Osteoblast (primary cell): ENCODE data around the gene ARHGEF28. TPM values are rescaled to one million over a fixed set of nuclear protein-coding genes. Genes with fewer than 3 reads are reported as not detected.
A peak's percentile ranks its signal among the peaks of the same experiment; 100 is the strongest.

ENCODE experiments used
- DNase-seq: peaks from one replicate; pipeline ENCODE4 v3.0.0; 2011; ENCODE audit warnings: low spot score, mixed read lengths; ENCODE audit not compliant: insufficient read length; ENCODE audit errors: missing footprints
- H2AFZ ChIP-seq: 2 replicates; pipeline ENCODE4 v1.6.0; 2011; ENCODE audit warnings: mild to moderate bottlenecking, low read length
- H3K27ac ChIP-seq: 2 replicates; pipeline ENCODE4 v1.5.1; 2011; ENCODE audit warnings: mild to moderate bottlenecking, low read depth, low read length, moderate library complexity
- H3K27me3 ChIP-seq: 2 replicates; pipeline ENCODE4 v1.6.0; 2012; ENCODE audit warnings: mild to moderate bottlenecking, control low read depth, inconsistent platforms, low read length, moderate library complexity; ENCODE audit not compliant: insufficient read depth
- H3K36me3 ChIP-seq: 2 replicates; pipeline ENCODE4 v1.5.1; 2011; ENCODE audit warnings: mild to moderate bottlenecking, low read length, control low read depth, moderate library complexity; ENCODE audit not compliant: insufficient read depth
- H3K4me1 ChIP-seq: 2 replicates; pipeline ENCODE4 v1.5.1; 2011; ENCODE audit warnings: mild to moderate bottlenecking, low read length, control low read depth, moderate library complexity; ENCODE audit not compliant: insufficient read depth
- H3K4me2 ChIP-seq: 2 replicates; pipeline ENCODE4 v1.6.0; 2011; ENCODE audit warnings: mild to moderate bottlenecking, low read length; ENCODE audit not compliant: insufficient read depth
- H3K4me3 ChIP-seq: fragments of 200-600 bp; sonication (generic); 3 replicates; pipeline ENCODE4 v1.5.1; 2012; ENCODE audit warnings: mild to moderate bottlenecking, low read length, inconsistent platforms; ENCODE audit not compliant: insufficient read depth
- H3K79me2 ChIP-seq: 2 replicates; pipeline ENCODE4 v1.6.0; 2012; ENCODE audit warnings: mild to moderate bottlenecking, low read length, control low read depth, inconsistent platforms; ENCODE audit not compliant: insufficient read depth
- H3K9me3 ChIP-seq: 2 replicates; pipeline ENCODE4 v1.5.1; 2011; ENCODE audit warnings: low read depth, low read length, control low read depth
- H4K20me1 ChIP-seq: 2 replicates; pipeline ENCODE4 v1.6.0; 2012; ENCODE audit warnings: mild to moderate bottlenecking, low read length, control low read depth; ENCODE audit not compliant: insufficient read depth
- CTCF ChIP-seq: IDR thresholded peaks from 2 replicates; pipeline ENCODE4 v1.5.1; 2011; ENCODE audit warnings: mild to moderate bottlenecking, low read depth, low read length, moderate library complexity; ENCODE audit errors: extremely low read depth
- total RNA-seq: library from RNA; depleted of rRNA; stranded (reverse); fragments of >200 nt; gene quantifications from 2 replicates; pipeline ENCODE4 v1.2.3, GENCODE V29; 2012

Gene ARHGEF28
- total RNA-seq, 1 donor = 64.4 TPM

GRCh38 chr5:73763300-73764032 lies 137.5 kb downstream of the ARHGEF28 start:
- H3K36me3 ChIP-seq = no peaks in the 10 kb centered on the region
- no peaks in the 10 kb centered on the region for H3K9me3 ChIP-seq
- H4K20me1 ChIP-seq = no peaks in the 10 kb centered on the region
- peaks cover 3% of the 10 kb centered on the region for H3K79me2 ChIP-seq
- H3K27me3 ChIP-seq = no peaks in the 10 kb centered on the region
- no peak for TF ChIP-seq CTCF
- no peak overlapping the region for H3K4me2 ChIP-seq
- H2AFZ ChIP-seq = peak overlapping the region; percentile 69
- H3K4me1 ChIP-seq = peaks cover 14% of the 10 kb centered on the region
- H3K4me3 ChIP-seq = no peak overlapping the region
- H3K27ac ChIP-seq = peak overlapping the region; percentile 40
- DNase-seq = peak; percentile 35

GRCh38 chr5:73764586-73764985 lies 138.6 kb downstream of the ARHGEF28 start:
- Histone ChIP-seq H3K4me3 (no peak overlapping the region), H2AFZ (peak overlapping the region; percentile 69), H3K27me3 (no peaks in the 10 kb centered on the region), H3K79me2 (peaks cover 3% of the 10 kb centered on the region), H3K36me3 (no peaks in the 10 kb centered on the region), H3K27ac (peak overlapping the region; percentile 40), H3K4me1 (peaks cover 14% of the 10 kb centered on the region), H3K4me2 (peak overlapping the region; percentile 47), H4K20me1 (no peaks in the 10 kb centered on the region), H3K9me3 (no peaks in the 10 kb centered on the region)
- peak; percentile 78 for DNase-seq
- TF ChIP-seq CTCF = no peak

GRCh38 chr5:73764996-73765395 lies 139.0 kb downstream of the ARHGEF28 start:
- Histone ChIP-seq H3K27me3 (no peaks in the 10 kb centered on the region), H3K4me1 (peaks cover 14% of the 10 kb centered on the region), H3K36me3 (no peaks in the 10 kb centered on the region), H3K27ac (no peak overlapping the region), H3K4me2 (no peak overlapping the region), H3K79me2 (peaks cover 3% of the 10 kb centered on the region), H3K9me3 (no peaks in the 10 kb centered on the region), H4K20me1 (no peaks in the 10 kb centered on the region), H2AFZ (no peak overlapping the region), H3K4me3 (no peak overlapping the region)
- TF ChIP-seq CTCF = no peak
- DNase-seq = peak; percentile 19

GRCh38 chr5:73766902-73767301 lies 140.9 kb downstream of the ARHGEF28 start:
- Histone ChIP-seq H3K4me2 (no peak overlapping the region), H3K27me3 (no peaks in the 10 kb centered on the region), H3K79me2 (peaks cover 3% of the 10 kb centered on the region), H4K20me1 (no peaks in the 10 kb centered on the region), H3K9me3 (no peaks in the 10 kb centered on the region), H3K27ac (no peak overlapping the region), H3K4me3 (no peak overlapping the region), H2AFZ (no peak overlapping the region), H3K36me3 (no peaks in the 10 kb centered on the region), H3K4me1 (peaks cover 14% of the 10 kb centered on the region)
- DNase-seq = no peak
- no peak for TF ChIP-seq CTCF
